SU-DHL-6 (cell line): ENCODE data around the gene EME2.

Experiments
- H2AFZ ChIP-seq: fragments of 200-600 bp; sonication (generic); 2 replicates; pipeline ENCODE4 v1.6.1; 2014; ENCODE audit warnings: low read depth, mild to moderate bottlenecking, moderate library complexity, mixed read lengths, antibody characterized with exemption, low read length; ENCODE audit not compliant: severe bottlenecking
- H3F3A ChIP-seq: fragments of 200-600 bp; shearing (Covaris generic); 2 replicates; pipeline ENCODE4 v1.6.0; 2016; ENCODE audit warnings: antibody characterized with exemption, mild to moderate bottlenecking; ENCODE audit not compliant: insufficient read depth
- H3K27ac ChIP-seq: fragments of 200-600 bp; sonication (generic); 2 replicates; pipeline ENCODE4 v1.5.1; 2016; ENCODE audit warnings: low read depth, mild to moderate bottlenecking, low read length, moderate library complexity, mixed read lengths
- H3K27me3 ChIP-seq: fragments of 200-600 bp; sonication (generic), shearing (Covaris generic); 2 replicates; pipeline ENCODE4 v1.6.0; 2014; ENCODE audit warnings: mild to moderate bottlenecking, low read length
- H3K36me3 ChIP-seq: fragments of 200-600 bp; sonication (generic); 2 replicates; pipeline ENCODE4 v1.6.1; 2014; ENCODE audit warnings: mild to moderate bottlenecking, low read length, mixed read lengths
- H3K4me2 ChIP-seq: fragments of 300-600, 200-600 bp; shearing (Covaris generic), sonication (generic); 2 replicates; pipeline ENCODE4 v1.6.0; 2014; ENCODE audit warnings: low read length, low read depth, mild to moderate bottlenecking; ENCODE audit not compliant: poor library complexity, severe bottlenecking
- H3K4me3 ChIP-seq: fragments of 200-600 bp; sonication (generic); 2 replicates; pipeline ENCODE4 v1.5.1; 2014; ENCODE audit warnings: antibody characterized with exemption, low read length, mild to moderate bottlenecking, mixed read lengths; ENCODE audit not compliant: insufficient read depth, poor library complexity, severe bottlenecking
- H3K79me2 ChIP-seq: fragments of 200-600 bp; sonication (generic); 2 replicates; pipeline ENCODE4 v1.6.1; 2014; ENCODE audit warnings: mild to moderate bottlenecking, low read length, moderate library complexity; ENCODE audit not compliant: insufficient read depth
- H3K9ac ChIP-seq: fragments of 200-600 bp; sonication (generic); 2 replicates; pipeline ENCODE4 v1.7.0; 2014; ENCODE audit warnings: mild to moderate bottlenecking, low read length
- H3K9me2 ChIP-seq: fragments of 200-600 bp; sonication (generic); replicated peaks from 2 replicates; pipeline ENCODE4 v1.6.1; 2014; ENCODE audit warnings: low read length; ENCODE audit not compliant: insufficient read depth
- H3K9me3 ChIP-seq: fragments of 200-600 bp; sonication (generic); 2 replicates; pipeline ENCODE4 v1.6.1; 2014; ENCODE audit warnings: low read length, mixed read lengths; ENCODE audit not compliant: insufficient read depth
- H4K20me1 ChIP-seq: fragments of 200-600 bp; sonication (generic); 2 replicates; pipeline ENCODE4 v1.6.1; 2014; ENCODE audit warnings: low read depth, mild to moderate bottlenecking, antibody characterized with exemption, low read length, moderate library complexity, mixed read lengths
- CTCF ChIP-seq: fragments of 200-600 bp; sonication (generic); IDR thresholded peaks from one replicate; pipeline ENCODE4 v1.5.1; 2017; ENCODE audit warnings: antibody characterized with exemption, mild to moderate bottlenecking, low read length, moderate library complexity; ENCODE audit not compliant: insufficient read depth, poor library complexity, severe bottlenecking
- EZH2phosphoT487 ChIP-seq: fragments of 200-600 bp; sonication (generic), shearing (Covaris generic); conservative IDR thresholded peaks from 2 replicates; pipeline ENCODE4 v1.6.1; 2018; ENCODE audit warnings: mild to moderate bottlenecking, antibody characterized with exemption, low read length, moderate library complexity, mixed read lengths

EME2 gene

GRCh38 chr16:1772362-1772907 lies at the start of gene EME2:
EME2 (plus strand) TSS chr16:1772810; CDS start chr16:1773228, 418 bp downstream.
- Histone ChIP-seq H3F3A (peaks cover 16% of the 10 kb centered on the region; the same call in 1 of the 2 replicates), H4K20me1 (no peaks in the 10 kb centered on the region), H3K9me3 (no peaks in the 10 kb centered on the region), H2AFZ (peak within 1 kb of the TSS; percentile 37), H3K79me2 (peaks cover 16% of the 10 kb centered on the region), H3K9ac (peak within 1 kb of the TSS; percentile 93), H3K9me2 (no peaks in the 10 kb centered on the region), H3K27me3 (no peaks in the 10 kb centered on the region), H3K27ac (peak within 1 kb of the TSS; percentile 84), H3K4me3 (peak within 1 kb of the TSS; percentile 90), H3K36me3 (no peaks in the 10 kb centered on the region), H3K4me2 (peak within 1 kb of the TSS; percentile 95)
- TF ChIP-seq CTCF, result no peak

DNA sequence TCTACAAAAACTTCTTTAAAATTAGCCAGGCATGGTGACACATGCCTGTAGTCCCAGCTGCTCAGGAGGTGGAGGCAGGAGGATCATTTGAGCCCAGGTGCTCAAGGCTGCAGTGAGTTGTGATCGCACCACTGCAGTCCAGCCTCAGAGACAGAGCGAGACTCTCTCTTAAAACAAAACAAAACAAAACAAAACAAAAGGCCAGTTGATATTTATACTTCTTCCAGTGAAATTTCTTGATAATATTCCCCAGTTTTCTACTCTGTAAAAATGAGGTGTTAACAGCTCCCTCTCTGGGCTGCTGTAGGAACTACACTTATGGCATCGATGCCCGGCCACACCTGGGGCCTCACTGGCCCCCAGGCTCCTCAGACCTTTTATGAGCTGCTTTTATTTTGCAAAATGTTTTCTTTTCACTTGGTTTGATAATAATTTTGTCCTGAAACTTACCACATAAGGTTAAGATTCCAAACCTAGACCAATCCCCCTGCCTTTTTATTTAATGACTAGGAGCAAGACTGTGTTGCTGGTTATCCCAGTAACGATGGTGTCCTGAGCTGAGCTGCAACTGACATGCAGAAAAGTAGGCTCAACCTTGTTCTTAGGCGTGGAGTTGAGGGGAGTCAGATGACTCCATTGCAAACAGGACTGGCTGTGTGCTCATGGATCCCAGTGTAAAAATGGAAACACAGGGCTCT lies 49.0 kb upstream of the EME2 start:
- no peak overlapping the region for H3K27ac ChIP-seq
- no peak overlapping the region for H3K9ac ChIP-seq
- H3K36me3 ChIP-seq, result no peaks in the 10 kb centered on the region
- H2AFZ ChIP-seq, result no peak overlapping the region
- H3K4me2 ChIP-seq, result no peak overlapping the region
- no peaks in the 10 kb centered on the region for H3K9me3 ChIP-seq
- TF ChIP-seq EZH2phosphoT487 (no peak), CTCF (peak; percentile 60)
- H3K27me3 ChIP-seq, result no peaks in the 10 kb centered on the region
- H4K20me1 ChIP-seq, result no peaks in the 10 kb centered on the region; the same call in 1 of the 2 replicates
- H3F3A ChIP-seq, result no peaks in the 10 kb centered on the region
- H3K4me3 ChIP-seq, result no peak overlapping the region
- H3K9me2 ChIP-seq, result no peaks in the 10 kb centered on the region
- H3K79me2 ChIP-seq, result peaks cover 19% of the 10 kb centered on the region

DNA sequence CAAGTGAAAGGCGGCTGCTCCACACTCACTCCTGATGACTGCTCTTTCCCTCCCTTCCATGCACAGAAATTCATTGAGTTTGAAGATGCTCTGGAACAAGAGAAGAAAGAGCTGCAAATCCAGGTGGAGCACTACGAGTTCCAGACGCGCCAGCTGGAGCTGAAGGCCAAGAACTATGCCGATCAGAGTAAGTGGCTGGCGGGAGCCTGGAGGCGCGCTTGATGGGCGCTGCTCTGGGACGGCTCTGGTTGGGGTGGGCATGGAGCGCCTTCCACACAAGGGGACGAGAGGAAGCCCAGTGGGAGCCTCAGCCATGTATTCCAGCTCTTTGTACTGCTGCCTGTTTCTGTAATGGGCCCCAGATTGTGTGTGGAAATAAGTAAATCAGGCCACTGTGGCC lies 48.1 kb upstream of the EME2 start:
- no peaks in the 10 kb centered on the region; the same call in 1 of the 2 replicates for H4K20me1 ChIP-seq
- H3K4me2 ChIP-seq, result no peak overlapping the region
- no peak overlapping the region for H3K27ac ChIP-seq
- H3F3A ChIP-seq, result no peaks in the 10 kb centered on the region
- no peak overlapping the region for H3K9ac ChIP-seq
- no peaks in the 10 kb centered on the region for H3K9me3 ChIP-seq
- TF ChIP-seq EZH2phosphoT487 (no peak), CTCF (no peak)
- H3K27me3 ChIP-seq, result no peaks in the 10 kb centered on the region
- no peak overlapping the region for H3K4me3 ChIP-seq
- H3K36me3 ChIP-seq, result no peaks in the 10 kb centered on the region
- H2AFZ ChIP-seq, result no peak overlapping the region
- H3K79me2 ChIP-seq, result peaks cover 14% of the 10 kb centered on the region
- H3K9me2 ChIP-seq, result no peaks in the 10 kb centered on the region
